Adrenal gland (tissue), 5 donors: ENCODE measurements around the gene DHRS1.

Source experiments
- POLR2A ChIP-seq, 2 donors: fragments of 450-650 bp; IDR thresholded peaks; one replicate each; pipeline ENCODE4 v1.6.1; 2017; ENCODE audit warnings: antibody characterized with exemption in 2 of 2, mild to moderate bottlenecking in 2 of 2, moderate library complexity in 1 of 2
- TF ChIP-seq, protein P1 (sequence below), 6 experiments: fragments of 450-650 bp in 4 of 6; fragments of 200-600 bp in 2 of 6; sonication (generic) in 1 of 6; IDR thresholded peaks; 1 replicate in 5 of 6; 2 replicates in 1 of 6; pipeline versions ENCODE4 v1.5.1 to v1.8.0; 2016 to 2021; ENCODE audit warnings: antibody characterized with exemption in 6 of 6, mild to moderate bottlenecking in 2 of 6, moderate library complexity in 1 of 6
- donor health status: DM: no; HTN: no; CAD: no.

DNA sequence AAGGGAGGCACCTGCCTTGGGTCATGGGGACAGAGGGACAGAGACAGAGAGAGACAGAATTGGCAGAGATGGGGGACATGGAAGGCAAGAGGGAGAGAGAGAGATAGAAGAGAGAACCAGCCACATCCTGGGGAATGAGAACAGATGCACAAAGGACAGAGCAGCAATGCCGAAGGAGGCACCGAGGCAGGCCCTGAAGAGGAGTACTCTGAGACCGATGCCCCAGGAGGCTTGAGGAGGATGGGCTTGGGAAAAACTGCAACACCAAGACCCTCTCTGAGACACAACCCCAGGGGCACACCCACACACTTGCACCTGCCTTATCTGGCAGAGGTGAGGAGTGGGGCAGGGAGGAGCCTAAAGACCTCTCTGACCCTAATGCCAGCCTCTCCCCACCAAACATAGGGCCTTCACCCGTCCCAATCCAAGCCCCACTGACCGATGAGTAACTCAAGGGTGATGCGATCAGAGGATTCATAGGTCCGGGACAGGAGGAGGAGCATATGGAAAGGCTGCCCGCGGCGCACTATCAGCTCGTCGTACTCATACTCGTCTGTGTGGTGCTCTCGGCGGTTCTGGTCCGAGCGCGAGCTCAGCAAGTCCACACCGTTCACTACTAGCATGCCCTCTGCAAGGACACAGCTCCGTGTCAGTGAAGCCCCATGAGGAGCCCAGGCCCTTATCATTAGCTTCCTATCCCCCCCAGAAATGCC lies 38.2 kb downstream of the DHRS1 start:
- TF ChIP-seq, protein P1, sequence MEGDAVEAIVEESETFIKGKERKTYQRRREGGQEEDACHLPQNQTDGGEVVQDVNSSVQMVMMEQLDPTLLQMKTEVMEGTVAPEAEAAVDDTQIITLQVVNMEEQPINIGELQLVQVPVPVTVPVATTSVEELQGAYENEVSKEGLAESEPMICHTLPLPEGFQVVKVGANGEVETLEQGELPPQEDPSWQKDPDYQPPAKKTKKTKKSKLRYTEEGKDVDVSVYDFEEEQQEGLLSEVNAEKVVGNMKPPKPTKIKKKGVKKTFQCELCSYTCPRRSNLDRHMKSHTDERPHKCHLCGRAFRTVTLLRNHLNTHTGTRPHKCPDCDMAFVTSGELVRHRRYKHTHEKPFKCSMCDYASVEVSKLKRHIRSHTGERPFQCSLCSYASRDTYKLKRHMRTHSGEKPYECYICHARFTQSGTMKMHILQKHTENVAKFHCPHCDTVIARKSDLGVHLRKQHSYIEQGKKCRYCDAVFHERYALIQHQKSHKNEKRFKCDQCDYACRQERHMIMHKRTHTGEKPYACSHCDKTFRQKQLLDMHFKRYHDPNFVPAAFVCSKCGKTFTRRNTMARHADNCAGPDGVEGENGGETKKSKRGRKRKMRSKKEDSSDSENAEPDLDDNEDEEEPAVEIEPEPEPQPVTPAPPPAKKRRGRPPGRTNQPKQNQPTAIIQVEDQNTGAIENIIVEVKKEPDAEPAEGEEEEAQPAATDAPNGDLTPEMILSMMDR (IDR thresholded peaks at IDR 0.05) = no peak
- no peak for TF ChIP-seq POLR2A (IDR thresholded peaks at IDR 0.05)
